ENCODE results near the gene AQP12A.

DNA sequence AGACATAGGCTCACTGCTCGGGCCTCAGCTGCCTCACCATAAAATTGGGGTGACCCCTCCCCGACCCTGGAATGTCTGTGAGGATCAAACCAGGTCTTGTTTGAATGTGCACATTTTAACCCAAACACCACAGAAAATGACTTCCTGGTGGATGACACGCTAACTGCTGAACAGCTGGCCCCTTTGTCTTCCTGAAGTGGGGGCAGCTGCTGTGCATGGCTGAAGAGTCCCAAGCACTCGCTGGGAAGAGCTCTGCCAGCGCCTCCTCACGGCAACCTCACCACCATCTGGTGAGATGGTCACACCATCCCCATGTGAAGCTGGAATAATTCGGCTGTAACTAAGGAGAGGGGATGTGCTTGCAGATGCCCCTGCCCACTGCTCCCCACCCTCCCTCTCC is 34.0 kb downstream of the AQP12A start:
- TF ChIP-seq, protein P1, sequence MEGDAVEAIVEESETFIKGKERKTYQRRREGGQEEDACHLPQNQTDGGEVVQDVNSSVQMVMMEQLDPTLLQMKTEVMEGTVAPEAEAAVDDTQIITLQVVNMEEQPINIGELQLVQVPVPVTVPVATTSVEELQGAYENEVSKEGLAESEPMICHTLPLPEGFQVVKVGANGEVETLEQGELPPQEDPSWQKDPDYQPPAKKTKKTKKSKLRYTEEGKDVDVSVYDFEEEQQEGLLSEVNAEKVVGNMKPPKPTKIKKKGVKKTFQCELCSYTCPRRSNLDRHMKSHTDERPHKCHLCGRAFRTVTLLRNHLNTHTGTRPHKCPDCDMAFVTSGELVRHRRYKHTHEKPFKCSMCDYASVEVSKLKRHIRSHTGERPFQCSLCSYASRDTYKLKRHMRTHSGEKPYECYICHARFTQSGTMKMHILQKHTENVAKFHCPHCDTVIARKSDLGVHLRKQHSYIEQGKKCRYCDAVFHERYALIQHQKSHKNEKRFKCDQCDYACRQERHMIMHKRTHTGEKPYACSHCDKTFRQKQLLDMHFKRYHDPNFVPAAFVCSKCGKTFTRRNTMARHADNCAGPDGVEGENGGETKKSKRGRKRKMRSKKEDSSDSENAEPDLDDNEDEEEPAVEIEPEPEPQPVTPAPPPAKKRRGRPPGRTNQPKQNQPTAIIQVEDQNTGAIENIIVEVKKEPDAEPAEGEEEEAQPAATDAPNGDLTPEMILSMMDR (IDR thresholded peaks at IDR 0.05), result no peak
- no peak for TF ChIP-seq POLR2A (IDR thresholded peaks at IDR 0.05)
